Measurements from ENCODE around the gene YTHDC1.
A peak's percentile ranks its signal among the peaks of the same experiment; 100 is the strongest.

The YTHDC1 gene

GRCh38 chr4:68358988-68359387 lies 9.1 kb upstream of the YTHDC1 start:
- no peak for DNase-seq

- DNase-seq: no peak
These were observed 2.9 kb upstream of the YTHDC1 start for GRCh38 chr4:68352791-68353190.

DNA sequence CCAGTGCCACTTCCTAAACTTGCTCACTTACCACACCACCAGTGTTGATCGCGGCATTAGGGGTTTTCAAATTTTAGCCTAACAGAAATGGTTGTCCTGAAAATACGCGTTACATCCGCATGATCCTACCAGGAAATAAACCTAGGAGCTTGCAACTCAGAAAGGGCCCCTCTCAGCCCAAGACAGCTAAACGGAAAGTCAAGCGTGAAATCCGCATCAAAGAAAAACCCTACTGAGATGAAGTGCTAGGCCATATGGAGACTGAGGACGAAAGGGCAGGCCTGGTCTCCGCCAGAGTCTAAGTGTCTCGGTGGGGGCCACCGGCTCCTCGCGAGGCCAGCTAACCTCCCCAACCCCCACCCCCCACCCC lies 626 bp downstream of the YTHDC1 start:
- DNase-seq: peak; percentile 57

DNA sequence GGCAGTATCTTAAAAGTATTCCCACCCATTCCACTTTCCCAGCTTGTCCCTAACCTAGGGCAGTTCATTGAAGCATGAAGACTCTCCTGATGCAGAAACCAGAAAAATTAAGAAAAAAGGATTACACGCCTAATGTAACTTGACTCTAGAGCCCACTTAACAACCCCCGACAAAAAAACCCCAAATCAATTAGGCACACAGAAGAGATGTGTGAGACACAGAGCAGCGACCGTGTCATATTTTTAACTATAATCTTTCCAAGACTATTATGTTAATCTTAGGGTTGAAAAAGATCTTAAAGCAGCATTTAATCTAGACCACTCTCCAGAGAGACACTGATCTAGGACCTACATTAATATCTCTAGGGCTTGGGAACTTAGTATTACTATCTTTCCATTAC lies 1.3 kb downstream of the YTHDC1 start:
- DNase-seq: no peak

DNA sequence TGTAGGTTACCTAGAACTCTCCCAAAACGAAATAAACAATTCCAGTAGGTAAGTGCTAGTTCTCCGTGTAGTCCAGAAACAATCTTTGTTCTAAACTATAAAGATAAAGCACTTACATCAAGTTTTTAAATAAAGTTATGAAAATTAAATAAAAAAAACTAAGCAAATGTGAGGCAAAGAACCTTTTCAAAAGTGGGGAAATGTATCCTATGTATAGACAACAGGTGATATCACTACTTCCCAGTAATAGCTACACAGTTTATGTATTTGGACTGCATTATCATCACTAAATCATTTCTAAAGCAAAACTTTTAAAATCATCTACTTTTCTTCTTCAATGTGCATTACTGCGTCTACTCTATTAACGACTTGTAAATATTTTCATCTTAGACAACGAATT lies 2.0 kb downstream of the YTHDC1 start:
- DNase-seq: no peak

DNA sequence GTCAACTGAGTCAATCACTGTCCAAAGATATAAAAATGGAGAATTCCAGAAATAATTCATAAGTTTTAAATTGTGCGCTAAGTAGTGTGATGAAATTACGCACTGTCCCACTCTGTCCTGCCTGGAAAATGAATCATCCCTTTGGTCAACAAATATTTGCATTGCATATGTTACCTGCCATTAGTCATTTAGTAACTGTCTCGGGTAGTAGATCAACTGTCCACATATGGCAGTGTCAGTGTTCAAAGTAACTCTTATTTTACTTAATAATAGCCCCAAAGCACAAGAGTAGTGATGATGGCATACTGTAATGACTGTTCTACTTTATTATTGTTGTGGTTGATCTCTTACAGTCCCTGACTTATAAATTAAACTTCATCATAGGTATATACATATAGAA lies 3.4 kb downstream of the YTHDC1 start:
- peak; percentile 13 for DNase-seq

GRCh38 chr4:68344785-68345184 lies 5.1 kb downstream of the YTHDC1 start:
- DNase-seq: no peak

GRCh38 chr4:68344049-68344448 lies 5.8 kb downstream of the YTHDC1 start:
- no peak for DNase-seq

DNA sequence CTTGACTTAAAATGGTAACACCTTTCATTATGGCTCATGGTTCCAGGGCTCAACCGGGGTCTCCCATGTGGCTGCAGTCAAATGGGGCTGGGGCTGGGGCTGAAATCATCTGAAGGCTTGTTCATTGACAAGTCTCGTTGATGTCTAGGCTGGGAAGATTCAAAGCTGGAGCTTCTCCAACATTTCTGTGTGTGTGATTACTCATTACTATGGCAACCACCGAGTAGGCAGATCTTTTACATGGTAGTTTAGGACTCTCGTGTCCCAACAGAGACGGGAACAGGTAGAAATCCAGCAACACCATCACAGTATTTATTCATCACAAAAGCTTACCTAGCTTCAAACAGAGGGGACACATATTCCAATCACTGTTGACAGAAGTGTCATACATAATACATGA lies 7.8 kb downstream of the YTHDC1 start:
- no peak for DNase-seq

- DNase-seq: no peak
These were observed 11.3 kb downstream of the YTHDC1 start for GRCh38 chr4:68338625-68339024.

DNA sequence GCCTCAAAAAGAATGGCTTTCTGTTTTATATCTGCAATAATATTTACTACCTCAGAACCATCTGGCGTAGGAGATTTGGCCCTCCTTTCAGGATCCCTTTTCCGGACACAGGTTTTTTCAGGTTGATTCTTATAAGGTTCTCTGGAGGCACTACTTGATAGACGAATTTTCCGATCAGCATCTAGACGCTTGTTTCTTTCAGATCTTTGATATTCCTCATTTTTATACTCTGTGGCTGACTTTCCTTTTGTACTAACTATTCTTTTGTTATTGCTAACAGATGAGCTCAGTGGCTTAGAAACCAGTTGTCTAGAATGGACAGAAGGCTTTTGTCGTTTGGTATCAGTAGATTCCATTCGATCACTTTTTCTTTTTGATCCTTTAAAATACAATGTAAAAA lies 12.4 kb downstream of the YTHDC1 start:
- no peak for DNase-seq

DNA sequence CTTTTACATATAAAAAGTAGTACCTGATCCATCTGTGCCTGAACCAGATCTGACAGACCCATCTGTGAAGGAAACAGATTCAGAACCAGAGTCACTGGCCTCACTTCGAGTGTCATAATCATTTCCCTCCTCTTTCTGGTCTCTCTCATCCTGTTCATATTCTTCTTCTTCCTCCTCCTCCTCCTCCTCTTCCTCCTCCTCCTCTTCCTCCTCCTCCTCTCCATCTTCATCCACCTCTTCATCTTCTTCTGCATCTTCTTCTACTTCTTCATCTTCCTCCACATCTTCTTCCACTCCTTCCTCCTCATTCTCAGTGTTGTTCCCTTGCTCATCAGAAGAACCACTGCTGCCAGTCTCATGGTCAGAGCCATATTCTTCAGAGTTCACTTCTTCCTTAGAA lies 12.9 kb downstream of the YTHDC1 start:
- DNase-seq: no peak

GRCh38 chr4:68336530-68336929 lies 13.4 kb downstream of the YTHDC1 start:
- no peak for DNase-seq

DNA sequence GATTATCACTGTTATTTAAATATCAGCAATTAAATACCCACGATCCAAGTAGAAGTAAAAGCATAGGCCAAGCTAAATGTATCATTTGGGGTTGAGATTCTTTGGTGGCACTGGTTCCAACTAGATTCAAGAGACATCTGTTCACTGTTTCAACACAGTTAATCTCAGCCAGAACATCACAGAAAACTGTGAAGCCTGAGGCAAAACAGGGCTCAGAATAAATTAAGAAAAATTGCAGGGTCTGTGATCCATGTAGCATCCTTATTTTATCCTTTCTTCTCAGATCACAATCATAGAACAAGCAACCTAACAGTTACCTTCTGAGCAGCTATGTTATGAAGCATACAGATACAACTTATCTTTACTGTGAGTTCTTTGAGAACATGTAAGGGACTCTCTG lies 23.7 kb downstream of the YTHDC1 start:
- no peak for DNase-seq

DNA sequence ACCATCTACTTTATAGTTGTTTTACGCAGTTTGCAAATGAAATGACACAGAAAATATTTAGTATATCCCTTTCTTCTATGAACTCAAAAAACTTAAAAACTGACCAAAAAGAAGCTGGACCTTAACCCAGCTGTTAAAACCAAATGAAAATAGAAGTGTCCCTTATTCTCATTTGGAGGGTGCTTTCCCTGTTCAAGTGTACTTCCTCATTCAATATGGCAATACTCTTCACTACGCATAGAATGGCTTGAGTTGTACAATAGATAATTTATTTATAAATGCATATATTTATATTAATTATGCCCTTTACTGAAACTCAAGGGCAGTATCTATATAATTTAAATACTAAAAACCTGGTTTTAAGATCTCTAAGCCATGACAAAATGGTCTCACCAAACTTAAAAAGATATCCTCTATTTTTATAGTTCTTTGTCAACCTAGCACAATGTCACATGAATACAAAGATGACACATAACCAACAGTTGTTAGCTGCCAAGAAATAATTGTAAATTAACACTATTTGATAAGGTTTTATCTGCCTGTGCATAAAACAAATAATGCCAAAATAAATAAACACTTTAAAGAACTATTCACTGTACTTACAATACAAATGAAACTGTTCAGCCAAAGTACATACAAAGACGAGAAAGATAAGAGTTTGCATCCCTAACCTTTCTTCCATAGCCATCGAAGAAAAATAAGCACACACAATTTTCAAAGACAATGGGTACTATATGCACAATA lies 25.2 kb downstream of the YTHDC1 start:
- peak; percentile 62 for DNase-seq

DNA sequence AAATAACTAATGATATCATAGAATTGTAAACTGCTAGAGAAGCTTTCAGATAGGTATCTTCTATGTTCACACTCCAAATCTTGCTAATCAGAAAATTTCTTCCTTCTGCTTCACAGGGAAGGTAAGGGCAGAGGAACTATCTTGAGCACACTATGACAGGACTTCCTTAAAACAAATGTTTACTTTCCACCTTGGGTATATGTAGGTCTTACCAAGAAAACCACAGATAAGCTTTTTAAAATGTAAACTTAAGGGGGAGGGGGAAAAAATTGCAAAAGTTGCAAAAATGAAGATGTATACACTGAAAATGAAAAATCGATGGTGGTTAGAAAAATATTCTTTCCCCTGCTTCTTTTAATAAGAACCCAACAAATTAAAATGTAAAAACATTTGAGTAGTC lies 30.9 kb downstream of the YTHDC1 start:
- no peak for DNase-seq

DNA sequence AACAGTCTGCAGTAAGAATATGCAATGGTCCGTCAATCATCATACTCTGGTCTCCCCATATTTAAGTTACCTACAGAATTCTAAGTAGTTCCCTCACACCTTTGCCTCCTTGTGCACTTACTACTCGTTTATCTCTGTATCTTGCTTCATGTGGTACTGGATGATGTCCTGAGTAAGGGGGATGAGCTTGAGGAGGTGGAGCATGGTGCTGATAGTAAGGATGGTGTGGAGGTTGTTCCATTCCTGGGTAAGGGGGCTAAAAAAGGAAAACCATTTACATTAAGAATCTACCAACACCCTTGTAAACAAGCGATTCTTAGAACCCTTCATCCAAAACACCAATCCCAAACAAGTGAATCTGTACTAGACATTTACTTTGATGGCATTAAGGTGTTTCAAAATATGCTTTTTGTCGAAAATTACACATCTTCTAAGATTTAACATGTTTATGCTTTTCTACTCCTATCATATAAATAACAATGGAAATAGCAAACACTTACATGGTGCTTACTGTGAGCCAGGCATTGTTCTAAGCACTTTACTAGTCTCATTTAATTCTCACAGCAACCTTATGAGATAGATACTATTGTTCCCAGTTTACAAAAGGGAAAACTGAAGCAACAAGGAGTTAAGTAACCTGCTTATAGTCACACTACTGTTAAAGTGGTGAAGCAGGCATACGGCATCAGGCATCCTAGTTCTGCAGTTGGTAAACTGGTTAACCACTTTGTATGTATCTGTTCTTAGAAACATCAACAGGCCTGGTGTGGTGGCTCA lies 33.5 kb downstream of the YTHDC1 start:
- no peak for DNase-seq

DNA sequence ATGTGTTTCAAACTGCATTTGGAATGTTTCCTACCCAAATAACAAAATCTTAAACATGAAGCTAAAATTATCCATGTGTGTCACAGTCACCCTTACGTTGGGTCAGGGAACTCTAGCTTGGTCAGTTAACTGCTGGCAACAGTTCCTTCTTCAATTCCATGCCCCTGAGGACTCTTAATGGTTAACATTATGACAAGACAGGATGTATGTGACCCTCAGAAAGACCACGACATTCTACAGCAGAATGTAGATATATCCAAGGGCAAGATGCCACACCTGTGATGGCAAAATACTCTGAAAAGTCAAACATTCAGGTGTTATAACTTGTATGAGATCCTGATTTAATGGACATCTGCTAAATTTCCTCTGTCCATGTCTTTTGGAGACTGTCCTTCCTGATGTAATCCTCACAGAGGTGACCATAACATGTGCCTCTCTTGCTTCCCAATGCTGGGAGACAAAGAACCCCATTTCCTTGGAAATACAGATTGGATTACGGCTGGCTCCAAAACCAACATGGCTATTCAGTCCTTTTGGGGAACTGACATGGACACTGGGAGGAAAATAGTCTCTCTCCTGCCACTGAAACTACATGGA lies 39.1 kb downstream of the YTHDC1 start:
- no peak for DNase-seq

DNA sequence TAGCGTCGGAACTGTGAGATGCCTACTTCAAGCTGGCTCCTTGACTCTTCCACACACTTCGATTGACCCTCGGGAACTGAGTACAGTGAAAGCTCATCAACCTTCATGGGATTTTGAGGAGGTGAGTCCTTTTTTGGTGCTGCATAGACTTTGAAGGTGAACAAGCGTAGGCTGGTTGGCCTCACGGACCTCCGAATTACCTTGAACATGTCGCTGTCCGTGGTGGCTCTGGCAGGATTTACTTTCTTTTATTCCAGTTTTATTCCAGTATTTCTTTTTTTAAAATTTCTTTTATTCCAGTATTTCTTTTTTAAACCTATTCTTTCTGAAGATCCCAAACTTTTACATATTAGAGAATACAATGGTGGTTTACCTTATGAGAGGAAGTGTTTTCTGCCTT lies 45.2 kb downstream of the YTHDC1 start:
- no peak for DNase-seq

DNA sequence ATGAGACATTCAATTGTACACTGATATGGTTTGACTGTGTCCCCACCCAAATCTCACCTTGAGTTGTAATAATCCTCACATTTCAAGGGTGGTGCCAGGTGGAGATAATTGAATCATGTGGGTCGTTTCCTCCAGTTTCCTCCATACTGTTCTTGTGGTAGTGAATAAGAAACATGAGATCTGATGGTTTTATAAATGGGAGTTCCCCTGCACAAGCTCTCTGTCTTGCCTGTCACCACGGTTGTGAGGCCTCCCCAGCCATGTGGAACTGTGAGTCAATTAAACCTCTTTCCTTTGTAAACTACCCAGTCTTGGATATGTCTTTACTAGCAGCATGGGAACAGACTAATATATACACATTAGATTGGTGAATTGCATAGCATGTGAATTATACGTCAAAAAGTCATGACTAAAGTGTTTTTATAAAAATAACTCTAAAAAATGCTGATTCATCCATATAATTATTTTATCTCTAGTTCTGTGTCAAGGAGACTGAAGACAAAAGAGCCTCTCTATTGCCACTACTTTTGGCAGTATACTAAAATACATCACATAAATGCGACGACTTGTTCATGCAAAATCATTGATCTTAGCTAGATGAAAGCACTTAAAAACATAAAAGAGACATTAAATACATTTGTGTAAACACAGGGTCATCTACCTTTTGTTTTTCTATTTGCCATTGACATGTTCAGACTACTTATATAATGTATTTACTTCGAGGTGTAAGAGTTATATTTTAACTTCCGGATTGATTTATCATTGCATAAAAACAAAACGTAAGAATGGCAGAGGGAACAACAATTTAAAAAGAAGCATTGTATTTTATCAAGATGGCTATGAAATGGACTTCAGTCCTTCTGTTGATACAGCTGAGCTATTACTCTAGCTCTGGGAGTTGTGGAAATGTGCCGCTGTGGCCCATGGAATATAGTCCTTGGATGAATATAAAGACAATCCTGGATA lies 50.1 kb downstream of the YTHDC1 start:
- no peak for DNase-seq

- no peak for DNase-seq
These were observed 52.8 kb downstream of the YTHDC1 start for GRCh38 chr4:68297137-68297536.

GRCh38 chr4:68291256-68291655 lies 58.6 kb downstream of the YTHDC1 start:
- DNase-seq: no peak

- DNase-seq: no peak
These were observed 61.5 kb downstream of the YTHDC1 start for GRCh38 chr4:68288393-68288740.

Data from suppressor macrophage treated with lipopolysaccharide for 4 hours (primary cell).